A204.1 (cell line): ENCODE data around the gene BEST2.

Source experiments
- FAIRE-seq: peaks from 2 replicates; lab custom pipeline; 2012; peaks lifted over from hg19 to GRCh38; lab: Jason Lieb, UNC

Gene BEST2

GRCh38 chr19:12731337-12731736 is 20.3 kb upstream of the BEST2 start:
- FAIRE-seq: no peak

- FAIRE-seq: no peak
These were observed 18.0 kb upstream of the BEST2 start for GRCh38 chr19:12733369-12734214.

GRCh38 chr19:12736995-12737834 is 14.4 kb upstream of the BEST2 start, which contains the start of gene GET3:
Gene GET3, plus strand, starts transcription at chr19:12737497. Its CDS starts 9 bp downstream, at chr19:12737506.
- FAIRE-seq: peak; percentile 100

GRCh38 chr19:12737835-12738351 is 13.7 kb upstream of the BEST2 start:
- no peak for FAIRE-seq

- no peak for FAIRE-seq
These were observed 6.3 kb upstream of the BEST2 start for GRCh38 chr19:12745166-12745897.

- FAIRE-seq: no peak
These were observed 3.1 kb upstream of the BEST2 start for GRCh38 chr19:12748489-12748888.

GRCh38 chr19:12749938-12750521 is 1.6 kb upstream of the BEST2 start:
- FAIRE-seq: no peak

GRCh38 chr19:12750851-12751250 is 740 bp upstream of the BEST2 start:
- FAIRE-seq: no peak

GRCh38 chr19:12752056-12752781 is 628 bp downstream of the BEST2 start:
- no peak for FAIRE-seq

GRCh38 chr19:12754465-12755196 is 3.0 kb downstream of the BEST2 start:
- FAIRE-seq: no peak

GRCh38 chr19:12756150-12756883 is 4.7 kb downstream of the BEST2 start:
- no peak for FAIRE-seq

- no peak for FAIRE-seq
These were observed 6.1 kb downstream of the BEST2 start for GRCh38 chr19:12757544-12758274.

GRCh38 chr19:12759686-12760085 is 8.1 kb downstream of the BEST2 start:
- no peak for FAIRE-seq

GRCh38 chr19:12763100-12763499 is 11.5 kb downstream of the BEST2 start:
- FAIRE-seq: no peak

- FAIRE-seq: no peak
These were observed 13.1 kb downstream of the BEST2 start for GRCh38 chr19:12764698-12765097.

- no peak for FAIRE-seq
These were observed 14.5 kb downstream of the BEST2 start for GRCh38 chr19:12766051-12766521.

GRCh38 chr19:12767150-12767549 is 15.6 kb downstream of the BEST2 start:
- FAIRE-seq: no peak

GRCh38 chr19:12767666-12768065 is 16.1 kb downstream of the BEST2 start:
- FAIRE-seq: no peak

- FAIRE-seq: no peak
These were observed 18.1 kb downstream of the BEST2 start for GRCh38 chr19:12769689-12770088.
